ENCODE data around the gene NHS.
A peak's percentile ranks its signal among the peaks of the same experiment; 100 is the strongest.
"Not testable (repeated sequence)": the region's sequence is repeated elsewhere in the genome, so short reads cannot be mapped to it uniquely, and the experiment has no call there.

Gene NHS

GRCh38 chrX:17494216-17494615, 119.2 kb downstream of the NHS start:
- DNase-seq (ENCODE audit: low spot score) (no peak), FAIRE-seq (no peak)

- DNase-seq (ENCODE audit: low spot score) (no peak), FAIRE-seq (no peak)
These were observed 120.1 kb downstream of the NHS start for GRCh38 chrX:17495052-17495451.

DNA sequence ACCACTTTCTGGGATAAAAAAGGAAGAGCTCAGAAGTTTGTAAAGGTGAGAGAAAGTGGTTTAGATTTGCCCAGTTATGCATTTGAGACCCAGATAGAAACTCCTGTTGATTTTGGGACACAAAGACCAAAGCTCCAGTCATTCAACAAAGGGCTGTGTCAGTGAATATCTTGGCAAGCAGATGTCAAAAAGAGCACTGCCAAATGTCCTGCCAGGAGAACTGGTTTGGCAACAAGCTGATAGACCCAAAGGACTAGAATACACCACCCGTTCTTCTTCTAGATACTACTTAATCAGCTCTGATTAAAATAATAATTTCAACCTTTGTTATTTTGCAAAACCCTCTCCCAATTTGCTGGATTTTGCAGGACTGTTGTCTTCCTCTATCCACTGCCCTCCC, 121.4 kb downstream of the NHS start:
- no peak for DNase-seq (ENCODE audit: low spot score)
- no peak for FAIRE-seq

- no peak for DNase-seq (ENCODE audit: low spot score)
- FAIRE-seq = no peak
These were observed 122.2 kb downstream of the NHS start for GRCh38 chrX:17497193-17497592.

- no peak for DNase-seq (ENCODE audit: low spot score)
- FAIRE-seq = no peak
These were observed 124.5 kb downstream of the NHS start for GRCh38 chrX:17499512-17499911.

DNA sequence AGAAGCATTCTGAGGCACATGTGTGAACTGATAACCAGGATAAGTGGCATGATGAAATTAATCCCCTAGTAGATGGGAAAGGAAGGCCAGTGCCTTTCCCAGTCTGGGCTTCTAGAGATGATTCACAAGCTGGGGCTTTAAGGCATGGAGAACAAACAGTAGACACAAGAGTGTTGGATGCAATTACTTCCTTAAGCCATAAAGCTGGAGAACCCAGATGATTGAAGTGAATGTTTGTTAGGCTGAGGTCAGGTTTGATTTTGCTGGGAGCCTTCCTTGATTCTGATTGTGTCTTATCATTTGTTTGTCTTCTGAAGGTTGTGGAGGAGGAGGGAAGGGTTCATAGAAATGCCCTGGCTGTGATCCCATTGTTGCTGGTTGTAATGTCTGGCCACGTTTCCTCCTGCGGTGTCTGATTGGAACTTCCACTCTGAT, 125.2 kb downstream of the NHS start:
- DNase-seq (ENCODE audit: low spot score) (peak; percentile 24), FAIRE-seq (peak; percentile 82)

- FAIRE-seq (no peak), DNase-seq (ENCODE audit: low spot score) (no peak)
These were observed 126.7 kb downstream of the NHS start for GRCh38 chrX:17501746-17502145.

- not testable (repeated sequence) for DNase-seq (ENCODE audit: low spot score); FAIRE-seq
These were observed 131.4 kb downstream of the NHS start for GRCh38 chrX:17506352-17506751.

- DNase-seq (ENCODE audit: low spot score) (no peak), FAIRE-seq (peak; percentile 51)
These were observed 136.6 kb downstream of the NHS start for GRCh38 chrX:17511556-17511955.

DNA sequence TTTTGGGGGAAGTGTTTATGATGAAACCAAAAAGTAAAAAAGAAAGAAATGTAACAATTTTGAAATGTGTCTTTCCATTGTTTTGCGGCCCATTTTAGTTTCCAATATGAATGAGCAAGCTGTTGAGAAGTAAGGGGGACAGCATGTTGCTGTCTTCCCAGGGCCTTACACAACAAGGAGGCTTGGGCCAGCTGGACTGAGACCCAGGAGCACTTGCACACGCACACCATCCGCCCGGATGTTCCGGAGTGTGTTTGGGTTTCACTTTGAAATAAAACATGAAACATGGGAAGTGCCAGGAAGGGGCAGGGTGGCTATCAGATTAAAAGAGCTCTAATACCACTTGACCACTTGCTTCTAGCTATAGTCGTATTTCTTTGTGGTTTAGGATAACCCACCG, 144.4 kb downstream of the NHS start:
- DNase-seq (ENCODE audit: low spot score) (no peak), FAIRE-seq (no peak)

DNA sequence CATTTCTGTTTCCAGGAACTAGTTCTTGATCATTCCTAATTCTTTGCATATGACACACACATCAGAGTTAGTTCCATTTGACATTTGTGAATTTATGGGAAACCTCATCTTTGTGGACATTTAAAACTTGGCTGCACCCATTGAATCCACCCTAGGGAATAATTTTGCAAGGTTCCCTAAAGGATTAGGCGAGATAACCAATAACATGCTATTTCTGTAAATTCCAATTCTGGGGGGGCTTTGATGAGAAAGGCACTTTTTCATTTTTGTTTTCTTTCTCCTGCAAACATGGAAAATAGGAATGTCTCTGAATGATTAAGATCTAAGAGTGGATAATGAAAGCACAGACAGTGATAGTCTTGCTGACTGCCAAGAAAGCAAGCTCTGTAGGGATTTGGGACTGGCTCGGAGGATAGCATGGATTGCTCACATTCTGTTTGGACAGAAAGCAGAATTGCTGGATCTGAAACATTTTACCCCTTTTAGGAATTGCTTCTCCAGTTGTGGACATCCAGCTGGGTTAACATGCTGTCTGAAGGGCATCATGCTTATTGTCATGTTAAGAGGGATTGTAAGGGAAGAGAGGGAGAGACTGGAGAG, 145.1 kb downstream of the NHS start:
- DNase-seq (ENCODE audit: low spot score) (no peak), FAIRE-seq (no peak)

DNA sequence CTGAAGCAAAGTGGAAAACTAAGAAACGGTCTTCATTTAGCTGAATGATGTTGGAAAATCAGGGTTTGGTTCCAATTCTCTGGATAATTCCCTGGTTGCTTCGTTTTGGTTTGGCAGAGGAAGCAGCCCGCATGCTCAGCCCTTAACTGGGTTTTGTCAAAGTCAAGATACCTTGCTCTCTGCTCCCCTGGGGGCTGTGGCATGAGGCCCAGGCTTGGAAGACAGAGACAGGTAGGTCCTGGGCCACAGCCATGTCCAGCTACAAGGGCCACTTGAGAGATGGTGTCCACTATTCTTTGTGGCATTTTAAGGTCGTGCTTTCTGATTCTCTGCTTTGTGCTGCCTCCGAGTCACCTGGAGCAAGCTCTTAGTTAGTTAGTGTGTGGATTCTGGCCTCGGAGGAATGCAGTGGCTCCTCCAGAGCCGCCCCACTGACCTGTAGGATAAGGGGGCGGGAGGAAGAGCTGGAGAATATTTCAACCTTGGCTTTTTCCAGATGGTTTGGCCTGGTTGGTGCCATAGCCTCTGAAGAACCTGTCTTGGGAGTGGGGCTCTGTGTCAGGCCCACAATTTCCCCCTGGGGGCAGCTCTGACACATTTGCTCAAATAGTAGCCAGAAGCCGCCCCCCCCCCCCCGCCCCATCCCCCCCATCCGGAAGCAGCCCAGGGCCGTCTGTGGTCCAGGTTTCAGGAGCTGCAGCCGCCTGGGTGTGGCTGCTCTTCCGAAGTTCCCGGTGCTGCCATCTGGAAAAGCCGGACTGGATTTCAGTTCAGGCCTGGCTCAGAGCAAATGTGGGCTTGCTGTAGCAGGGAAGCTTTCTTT, 147.1 kb downstream of the NHS start:
- no peak for FAIRE-seq
- DNase-seq (ENCODE audit: low spot score) = peak; percentile 8

- FAIRE-seq (peak; percentile 48), DNase-seq (ENCODE audit: low spot score) (no peak)
These were observed 150.3 kb downstream of the NHS start for GRCh38 chrX:17525266-17525665.

DNA sequence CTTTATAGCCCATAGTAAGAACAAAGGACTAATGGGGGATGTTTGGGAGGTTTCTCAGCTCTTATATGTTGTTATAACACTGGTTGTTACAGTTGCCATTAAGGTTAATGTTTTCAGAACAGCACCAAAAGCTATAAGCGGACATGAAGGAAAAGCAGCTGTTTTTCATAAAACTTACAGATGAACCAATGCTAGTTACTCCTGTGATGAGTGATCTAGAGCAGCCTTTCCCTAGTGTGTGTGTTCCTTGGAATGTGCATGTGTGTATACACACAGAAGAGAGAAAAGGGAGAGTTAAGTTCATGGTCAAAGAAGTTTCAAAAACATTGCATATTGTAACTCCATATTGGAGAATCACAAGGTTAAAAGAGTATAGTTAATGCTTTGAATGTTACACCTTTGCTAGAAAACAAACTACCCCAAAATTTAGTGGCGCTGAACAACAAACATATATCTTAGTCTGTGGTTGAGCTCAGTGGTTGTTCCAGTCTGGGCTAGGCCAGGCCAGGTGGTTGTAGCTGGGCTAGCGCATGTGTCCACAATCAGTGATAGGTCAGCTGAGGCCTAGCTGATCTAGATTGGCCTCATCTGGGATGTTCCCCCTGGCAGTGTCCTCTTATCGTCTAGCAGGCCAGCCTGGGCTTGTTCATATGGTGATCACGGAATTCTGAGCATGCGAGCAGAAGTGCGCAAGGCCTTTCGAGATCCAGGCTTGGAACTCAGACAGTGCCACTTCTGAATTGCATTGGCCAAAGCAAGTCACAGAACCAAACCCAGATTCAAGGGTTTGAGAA, 151.0 kb downstream of the NHS start:
- no peak for DNase-seq (ENCODE audit: low spot score)
- FAIRE-seq = no peak

GRCh38 chrX:17527135-17527701, 152.2 kb downstream of the NHS start:
- DNase-seq (ENCODE audit: low spot score) (no peak), FAIRE-seq (no peak)

- DNase-seq (ENCODE audit: low spot score) = no peak
- FAIRE-seq = no peak
These were observed 152.9 kb downstream of the NHS start for GRCh38 chrX:17527922-17528321.

- no peak for FAIRE-seq
- DNase-seq (ENCODE audit: low spot score) = no peak
These were observed 154.2 kb downstream of the NHS start for GRCh38 chrX:17529151-17529745.

GRCh38 chrX:17531500-17531899, 156.5 kb downstream of the NHS start:
- DNase-seq (ENCODE audit: low spot score) = no peak

DNA sequence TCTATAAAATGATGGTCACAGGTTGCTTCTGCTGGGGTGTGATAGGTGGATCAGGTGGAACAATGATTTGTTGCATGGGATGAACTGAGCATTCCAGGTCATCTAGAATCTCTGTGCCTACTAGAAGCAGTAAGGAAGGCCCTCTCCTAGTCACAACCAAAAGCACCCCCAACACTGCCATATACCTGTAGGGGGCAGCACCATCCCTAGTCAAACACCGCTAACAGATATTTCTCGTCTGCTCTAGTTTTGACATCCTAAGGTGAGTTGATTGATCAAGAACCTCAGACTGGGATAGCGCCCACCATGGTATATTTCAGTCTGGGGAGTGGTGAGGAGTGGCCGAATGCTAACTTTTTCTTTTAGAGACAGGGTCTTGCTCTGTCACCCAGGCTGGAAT, 160.2 kb downstream of the NHS start:
- DNase-seq (ENCODE audit: low spot score) = no peak
- no peak for FAIRE-seq

More at GRCh38 chrX:17531500-17531899, 156.5 kb downstream of the NHS start:
- FAIRE-seq = no peak

- no peak for FAIRE-seq
- no peak for DNase-seq (ENCODE audit: low spot score)
These were observed 162.8 kb downstream of the NHS start for GRCh38 chrX:17537723-17538243.

- FAIRE-seq = no peak
- DNase-seq (ENCODE audit: low spot score) = no peak
These were observed 167.1 kb downstream of the NHS start for GRCh38 chrX:17542123-17542522.
